Stimulated activated CD8-positive, alpha-beta memory T cell treated with anti-CD3 and anti-CD28 coated beads, Interleukin-15, amount 100 ng/mL, for 48 hours (primary cell): Measurements from ENCODE around the gene C6orf89.
"Not testable (repeated sequence)": the region's sequence is repeated elsewhere in the genome, so short reads cannot be mapped to it uniquely, and the experiment has no call there.

Experiments
- DNase-seq, 2 donors: peaks; one replicate each; pipeline ENCODE4 v3.0.0-alpha.2; 2020; ENCODE audit warnings: low read depth in 2 of 2

Gene C6orf89

GRCh38 chr6:36947570-36948351 lies 62.0 kb downstream of the C6orf89 start:
- DNase-seq: no peak

- not testable (repeated sequence) for DNase-seq
Measured at GRCh38 chr6:36949076-36949475, 63.3 kb downstream of the C6orf89 start.

DNA sequence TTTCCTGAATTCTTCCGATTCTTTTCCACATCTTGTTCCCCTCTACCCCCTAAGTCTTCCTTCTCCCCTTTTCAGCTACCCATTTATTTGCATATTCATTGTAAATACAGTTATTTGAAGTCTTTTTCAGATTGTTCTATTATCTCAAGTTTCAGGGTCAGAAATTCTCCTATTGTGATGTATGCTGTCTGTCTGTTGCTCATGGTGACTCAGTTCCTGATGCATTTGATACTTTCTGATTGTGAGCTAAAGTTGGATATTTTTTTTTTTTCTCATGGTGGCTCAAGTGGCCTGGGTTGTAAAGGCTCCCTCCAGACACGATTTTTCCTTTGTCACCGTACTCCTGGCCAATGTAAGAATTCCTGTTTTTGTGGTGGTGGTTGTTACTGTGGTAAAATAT lies 63.9 kb downstream of the C6orf89 start:
- no peak for DNase-seq

DNA sequence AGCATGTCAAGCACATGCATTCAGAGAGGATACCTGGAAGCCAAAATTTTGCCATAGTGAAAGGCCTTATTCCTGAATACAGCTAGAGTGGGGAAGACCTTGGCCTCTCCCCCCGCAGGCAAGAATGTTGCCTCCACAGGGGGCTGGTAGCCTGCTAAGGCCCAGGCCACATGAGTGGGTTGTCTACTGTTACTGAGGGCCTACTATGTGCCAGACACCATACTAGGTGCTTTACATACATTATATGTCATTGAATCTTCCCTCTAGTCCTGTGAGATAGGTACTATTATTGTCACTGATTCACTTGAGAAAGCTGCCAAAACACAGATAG lies 68.1 kb downstream of the C6orf89 start:
- no peak for DNase-seq

- DNase-seq: no peak
Measured at GRCh38 chr6:36954262-36954931, 68.6 kb downstream of the C6orf89 start, which contains the start of gene PI16. TSS of gene PI16 (plus strand) at chr6:36954738. CDS start at chr6:36954761, 23 bp downstream.

- no peak for DNase-seq
Measured at GRCh38 chr6:36955136-36955535, 69.4 kb downstream of the C6orf89 start.

GRCh38 chr6:36955671-36956445 lies 70.1 kb downstream of the C6orf89 start:
- DNase-seq: no peak

DNA sequence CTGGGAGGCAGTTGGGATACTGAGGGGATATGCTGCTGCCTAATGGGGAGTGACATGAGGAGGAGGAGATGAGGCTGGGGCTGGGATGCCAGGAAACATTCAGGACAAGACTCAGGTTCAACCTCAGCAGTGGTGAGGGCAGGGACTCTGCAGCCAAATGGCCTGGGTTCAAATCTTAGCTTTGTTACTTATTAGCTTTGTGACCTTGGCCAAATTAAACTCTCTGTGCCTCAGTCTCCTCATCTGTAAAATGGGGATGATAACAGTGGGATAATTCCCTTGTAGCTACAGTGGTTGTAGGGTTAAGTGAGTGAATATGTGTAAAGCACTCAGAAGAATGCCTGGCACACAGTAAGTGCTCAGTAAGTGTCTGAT lies 70.7 kb downstream of the C6orf89 start:
- no peak for DNase-seq

DNA sequence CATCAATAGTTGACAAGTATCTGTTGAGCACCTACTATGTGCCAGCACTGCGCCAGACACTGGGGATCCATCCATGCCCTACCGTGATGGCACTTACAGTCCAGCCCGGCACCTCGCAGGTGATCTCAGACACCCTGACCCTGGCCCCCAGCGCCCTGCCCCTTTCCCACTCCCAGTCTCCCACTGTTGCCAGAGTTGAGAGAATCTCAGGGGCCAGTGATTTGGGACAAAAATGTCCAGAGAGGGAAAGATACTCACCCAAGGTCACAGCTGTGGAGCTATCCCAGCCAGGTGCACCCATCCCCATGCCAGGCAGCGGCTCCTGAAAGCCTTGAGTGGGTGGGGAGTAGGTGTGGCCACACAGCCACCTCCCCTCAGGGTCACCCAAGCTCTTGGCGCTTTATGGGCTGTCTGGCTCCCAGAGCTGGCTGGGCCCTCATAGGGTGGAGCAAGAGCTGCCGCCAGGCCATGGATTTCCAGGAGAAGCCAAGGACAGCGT lies 72.1 kb downstream of the C6orf89 start:
- no peak for DNase-seq

DNA sequence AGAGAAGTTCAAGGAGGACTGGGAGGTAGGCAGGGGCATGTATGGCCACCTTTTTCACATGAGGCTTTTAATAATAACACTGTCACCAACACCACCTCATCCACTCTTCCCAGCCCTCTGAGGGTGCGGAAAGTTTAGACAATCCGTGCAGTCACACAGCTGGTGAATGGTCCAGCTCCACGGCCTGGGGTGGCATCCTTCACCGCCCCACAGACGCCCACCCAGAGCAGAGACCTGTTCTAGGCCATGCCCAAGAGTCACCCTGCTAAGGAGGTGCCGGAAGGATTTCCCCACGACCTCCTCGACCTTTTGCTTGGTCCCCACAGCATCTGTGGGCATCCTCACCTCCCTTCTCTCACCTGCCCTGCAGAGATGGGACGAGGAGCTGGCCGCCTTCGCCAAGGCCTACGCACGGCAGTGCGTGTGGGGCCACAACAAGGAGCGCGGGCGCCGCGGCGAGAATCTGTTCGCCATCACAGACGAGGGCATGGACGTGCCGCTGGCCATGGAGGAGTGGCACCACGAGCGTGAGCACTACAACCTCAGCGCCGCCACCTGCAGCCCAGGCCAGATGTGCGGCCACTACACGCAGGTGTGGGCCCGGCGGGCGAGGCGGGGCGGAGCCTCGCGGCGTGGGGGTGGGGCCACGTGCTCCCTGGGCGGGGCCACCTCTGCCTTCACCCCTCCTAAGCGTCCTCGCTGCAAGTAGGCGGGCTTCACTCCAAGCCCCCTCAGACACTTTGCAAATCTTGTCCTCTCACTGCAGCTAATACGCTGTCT lies 73.2 kb downstream of the C6orf89 start:
- DNase-seq: no peak

- no peak for DNase-seq
Measured at GRCh38 chr6:36959555-36960250, 74.0 kb downstream of the C6orf89 start.

DNA sequence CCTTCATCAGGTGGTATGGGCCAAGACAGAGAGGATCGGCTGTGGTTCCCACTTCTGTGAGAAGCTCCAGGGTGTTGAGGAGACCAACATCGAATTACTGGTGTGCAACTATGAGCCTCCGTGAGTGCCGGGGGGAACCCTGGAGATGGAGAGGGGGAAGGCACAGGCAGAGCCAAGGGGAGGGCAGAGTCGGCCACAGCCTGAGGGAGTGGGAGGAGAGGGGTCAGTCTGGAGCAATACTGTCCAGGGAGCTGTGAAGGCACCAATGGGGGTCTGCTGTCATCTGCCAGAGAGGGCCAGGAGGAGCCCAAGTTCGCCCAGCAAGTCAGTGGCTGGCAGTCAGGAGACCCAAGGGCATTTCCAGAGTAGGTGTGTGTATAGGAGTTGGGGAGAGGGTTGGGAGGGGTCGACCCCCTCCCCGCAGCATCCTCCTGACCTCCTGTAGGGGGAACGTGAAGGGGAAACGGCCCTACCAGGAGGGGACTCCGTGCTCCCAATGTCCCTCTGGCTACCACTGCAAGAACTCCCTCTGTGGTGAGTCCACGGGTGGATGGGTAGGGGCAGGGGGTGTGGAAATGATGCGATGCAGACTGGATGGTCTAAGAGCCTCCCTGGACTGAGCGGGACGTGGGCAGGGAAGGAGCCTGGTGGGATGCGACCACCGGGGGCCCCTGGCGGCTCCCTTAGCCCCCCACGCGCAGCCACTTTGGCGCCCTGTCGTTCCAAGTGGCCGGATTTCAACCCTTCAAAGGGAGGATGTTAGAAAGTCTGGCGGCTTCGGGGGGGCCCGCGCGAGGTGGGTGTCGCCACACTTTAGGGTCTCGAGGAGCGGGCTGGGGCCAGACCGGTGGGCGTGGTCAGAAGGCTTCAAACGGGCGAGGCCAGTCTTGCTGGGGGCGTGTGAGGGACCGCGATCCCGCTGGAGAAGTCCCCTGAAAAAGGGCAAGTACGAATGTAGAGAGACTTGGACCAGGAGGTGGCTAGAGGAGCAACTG lies 76.0 kb downstream of the C6orf89 start:
- DNase-seq: no peak

DNA sequence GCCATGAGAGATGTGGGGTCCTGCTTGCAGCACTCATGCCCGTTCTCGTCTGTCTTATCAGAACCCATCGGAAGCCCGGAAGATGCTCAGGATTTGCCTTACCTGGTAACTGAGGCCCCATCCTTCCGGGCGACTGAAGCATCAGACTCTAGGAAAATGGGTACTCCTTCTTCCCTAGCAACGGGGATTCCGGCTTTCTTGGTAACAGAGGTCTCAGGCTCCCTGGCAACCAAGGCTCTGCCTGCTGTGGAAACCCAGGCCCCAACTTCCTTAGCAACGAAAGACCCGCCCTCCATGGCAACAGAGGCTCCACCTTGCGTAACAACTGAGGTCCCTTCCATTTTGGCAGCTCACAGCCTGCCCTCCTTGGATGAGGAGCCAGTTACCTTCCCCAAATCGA lies 77.1 kb downstream of the C6orf89 start:
- peak; percentile 37 to 40 for DNase-seq

DNA sequence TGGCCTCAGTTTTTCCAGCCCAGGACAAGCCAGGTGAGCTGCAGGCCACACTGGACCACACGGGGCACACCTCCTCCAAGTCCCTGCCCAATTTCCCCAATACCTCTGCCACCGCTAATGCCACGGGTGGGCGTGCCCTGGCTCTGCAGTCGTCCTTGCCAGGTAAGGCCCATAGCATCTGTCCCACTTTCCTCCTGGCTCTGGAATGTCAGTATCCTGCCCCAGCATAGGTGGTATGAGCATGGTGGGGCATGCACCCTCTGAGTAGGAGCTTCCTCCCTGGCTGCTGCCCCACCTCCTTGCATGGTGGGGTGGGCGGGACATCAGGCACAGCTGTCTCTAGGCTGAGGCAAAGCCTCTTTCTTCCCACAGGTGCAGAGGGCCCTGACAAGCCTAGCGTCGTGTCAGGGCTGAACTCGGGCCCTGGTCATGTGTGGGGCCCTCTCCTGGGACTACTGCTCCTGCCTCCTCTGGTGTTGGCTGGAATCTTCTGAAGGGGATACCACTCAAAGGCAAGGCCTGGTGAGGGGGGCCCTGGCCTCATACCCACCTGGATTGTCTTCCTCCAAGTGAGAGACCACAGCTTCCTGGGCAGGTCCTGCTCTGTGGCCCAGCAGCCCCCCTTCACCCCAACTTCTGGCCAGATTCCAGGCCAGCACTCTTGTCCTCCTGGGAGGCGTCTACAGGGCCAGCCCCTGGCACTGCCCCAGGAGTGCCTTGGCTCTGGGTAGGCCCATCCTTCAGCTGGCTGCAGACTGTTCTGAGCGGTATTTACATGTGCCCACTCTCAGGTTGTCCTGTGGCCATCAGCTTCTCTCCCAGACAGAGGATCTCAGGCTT lies 77.9 kb downstream of the C6orf89 start:
- DNase-seq: no peak

DNA sequence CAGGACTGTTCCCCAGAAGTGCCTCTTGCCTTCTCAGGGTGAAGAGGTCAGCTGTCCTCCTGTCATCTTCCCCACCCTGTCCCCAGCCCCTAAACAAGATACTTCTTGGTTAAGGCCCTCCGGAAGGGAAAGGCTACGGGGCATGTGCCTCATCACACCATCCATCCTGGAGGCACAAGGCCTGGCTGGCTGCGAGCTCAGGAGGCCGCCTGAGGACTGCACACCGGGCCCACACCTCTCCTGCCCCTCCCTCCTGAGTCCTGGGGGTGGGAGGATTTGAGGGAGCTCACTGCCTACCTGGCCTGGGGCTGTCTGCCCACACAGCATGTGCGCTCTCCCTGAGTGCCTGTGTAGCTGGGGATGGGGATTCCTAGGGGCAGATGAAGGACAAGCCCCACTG lies 78.6 kb downstream of the C6orf89 start:
- DNase-seq: no peak

DNA sequence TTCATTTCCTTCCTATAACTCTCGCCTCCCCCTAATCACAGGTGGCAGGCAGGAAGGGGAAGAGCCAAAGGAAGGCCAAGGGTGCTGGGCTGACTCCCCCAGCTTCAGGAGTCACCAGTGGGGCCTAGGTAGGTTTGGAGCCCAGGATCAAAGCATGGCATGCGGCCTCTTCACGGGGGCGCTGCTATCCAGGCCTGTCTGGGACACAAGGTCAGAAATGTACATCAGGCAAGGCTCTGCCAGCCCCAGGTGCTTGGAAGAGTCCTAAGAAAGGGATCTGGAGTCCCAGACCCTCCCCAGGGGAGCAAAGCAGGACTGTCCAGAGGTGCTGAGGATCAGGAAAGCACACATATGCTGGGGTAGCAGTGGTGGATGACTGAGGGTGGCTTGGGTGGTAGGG lies 79.2 kb downstream of the C6orf89 start:
- DNase-seq: no peak

GRCh38 chr6:36967301-36967700 lies 81.5 kb downstream of the C6orf89 start:
- no peak for DNase-seq

DNA sequence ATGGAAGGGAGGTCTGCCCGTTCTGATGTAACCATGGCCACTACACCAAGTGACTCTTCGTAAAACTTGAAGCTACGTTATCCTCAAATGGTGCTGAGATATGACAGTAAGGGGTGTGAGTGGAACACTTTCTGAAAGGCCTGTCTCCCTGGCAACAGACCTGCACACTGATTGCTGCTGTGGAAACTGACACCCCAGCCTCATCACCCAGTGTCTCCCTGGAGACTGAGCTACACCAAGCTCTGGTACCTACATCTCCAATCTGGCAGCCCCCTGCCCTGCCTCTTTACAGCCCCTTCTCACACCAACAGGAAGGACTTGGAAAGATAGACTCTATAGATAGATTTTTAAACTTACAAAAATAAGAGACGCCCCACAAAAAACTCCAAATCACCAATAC lies 82.0 kb downstream of the C6orf89 start:
- DNase-seq: no peak
